ENCODE results near the gene TRPC4AP. TPM values are rescaled to one million over a fixed set of nuclear protein-coding genes. Genes with fewer than 3 reads are reported as not detected.

Gene TRPC4AP
- total RNA-seq, 2 experiments from 2014 or later = 31.9 to 38.8 TPM

GRCh38 chr20:35134880-35135279, 42.3 kb upstream of the TRPC4AP start:
- no peaks in the 10 kb centered on the region for H3K9me3 ChIP-seq (ENCODE audit: low read length)
- intact Hi-C loops (cut with micrococcal nuclease; ENCODE audit: unreplicated experiment) = no loop called here
- no peaks in the 10 kb centered on the region for H3K4me1 ChIP-seq (ENCODE audit: insufficient read depth, low read length, poor library complexity, severe bottlenecking)
- no peaks in the 10 kb centered on the region for H3K79me2 ChIP-seq (ENCODE audit: insufficient read depth, low read depth, low read length)
- no peak for DNase-seq (ENCODE audit: low spot score)
- no peaks in the 10 kb centered on the region for H4K20me1 ChIP-seq (ENCODE audit: insufficient read depth, low read length)
- H3K4me3 ChIP-seq (ENCODE audit: low read depth, low read length, poor library complexity, severe bottlenecking) = no peak overlapping the region
- H3K9me2 ChIP-seq (ENCODE audit: insufficient read depth, low read length) = no peaks in the 10 kb centered on the region
- ChIA-PET POLR2A (no interaction called here), CTCF (ENCODE audit: unreplicated experiment) (no interaction called here)
- H2AFZ ChIP-seq (ENCODE audit: low read length) = no peak overlapping the region
- TF ChIP-seq EZH2phosphoT487 (IDR thresholded peaks at IDR 0.05; ENCODE audit: borderline replicate concordance, low read depth, low read length) = no peak
- no peak for TF ChIP-seq CTCF (conservative IDR thresholded peaks at IDR 0.05; ENCODE audit: low read length)
- peaks cover 35% of the 10 kb centered on the region for H3K36me3 ChIP-seq (ENCODE audit: insufficient read depth, low read length)
- no peak overlapping the region for H3K27ac ChIP-seq (ENCODE audit: low read depth, low read length, poor library complexity, severe bottlenecking)
- BruUV-seq (replicated peaks) = no TSS peak
- no peak overlapping the region for H3K4me2 ChIP-seq (ENCODE audit: low read length)

- Histone ChIP-seq H3K4me1 (ENCODE audit: insufficient read depth, low read length, poor library complexity, severe bottlenecking) (no peaks in the 10 kb centered on the region), H3K9me3 (ENCODE audit: low read length) (no peaks in the 10 kb centered on the region), H3K9me2 (ENCODE audit: insufficient read depth, low read length) (no peaks in the 10 kb centered on the region), H3K36me3 (ENCODE audit: insufficient read depth, low read length) (peaks cover 36% of the 10 kb centered on the region), H3K4me2 (ENCODE audit: low read length) (no peak overlapping the region), H2AFZ (ENCODE audit: low read length) (no peak overlapping the region), H3K4me3 (ENCODE audit: low read depth, low read length, poor library complexity, severe bottlenecking) (no peak overlapping the region), H4K20me1 (ENCODE audit: insufficient read depth, low read length) (no peaks in the 10 kb centered on the region), H3K27ac (ENCODE audit: low read depth, low read length, poor library complexity, severe bottlenecking) (no peak overlapping the region), H3K79me2 (ENCODE audit: insufficient read depth, low read depth, low read length) (no peaks in the 10 kb centered on the region)
- TF ChIP-seq CTCF (conservative IDR thresholded peaks at IDR 0.05; ENCODE audit: low read length) = no peak
- no peak for TF ChIP-seq EZH2phosphoT487 (IDR thresholded peaks at IDR 0.05; ENCODE audit: borderline replicate concordance, low read depth, low read length)
- CTCF ChIA-PET (ENCODE audit: unreplicated experiment) = no interaction called here
- DNase-seq (ENCODE audit: low spot score) = no peak
- intact Hi-C loops (cut with micrococcal nuclease; ENCODE audit: unreplicated experiment) = no loop called here
- POLR2A ChIA-PET = no interaction called here
- BruUV-seq (replicated peaks) = no TSS peak
Observed at GRCh38 chr20:35134472-35134871, 41.9 kb upstream of the TRPC4AP start.

GRCh38 chr20:35133735-35134134, 41.1 kb upstream of the TRPC4AP start:
- Histone ChIP-seq H3K79me2 (ENCODE audit: insufficient read depth, low read depth, low read length) (no peaks in the 10 kb centered on the region), H3K9me2 (ENCODE audit: insufficient read depth, low read length) (no peaks in the 10 kb centered on the region), H3K9me3 (ENCODE audit: low read length) (no peaks in the 10 kb centered on the region), H4K20me1 (ENCODE audit: insufficient read depth, low read length) (no peaks in the 10 kb centered on the region), H3K27ac (ENCODE audit: low read depth, low read length, poor library complexity, severe bottlenecking) (no peak overlapping the region), H3K4me1 (ENCODE audit: insufficient read depth, low read length, poor library complexity, severe bottlenecking) (no peaks in the 10 kb centered on the region), H2AFZ (ENCODE audit: low read length) (no peak overlapping the region), H3K4me2 (ENCODE audit: low read length) (no peak overlapping the region), H3K36me3 (ENCODE audit: insufficient read depth, low read length) (peaks cover 36% of the 10 kb centered on the region), H3K4me3 (ENCODE audit: low read depth, low read length, poor library complexity, severe bottlenecking) (no peak overlapping the region)
- DNase-seq (ENCODE audit: low spot score) = no peak
- POLR2A ChIA-PET = interaction anchor here (1.7 kb wide), 1 partner anchor 13 kb away, joined by 4 read pairs; the partner anchor contains the start of gene EDEM2
- intact Hi-C loops (cut with micrococcal nuclease; ENCODE audit: unreplicated experiment) = no loop called here
- no peak for TF ChIP-seq CTCF (conservative IDR thresholded peaks at IDR 0.05; ENCODE audit: low read length)
- TF ChIP-seq EZH2phosphoT487 (IDR thresholded peaks at IDR 0.05; ENCODE audit: borderline replicate concordance, low read depth, low read length) = no peak
- CTCF ChIA-PET (ENCODE audit: unreplicated experiment) = no interaction called here
- BruUV-seq (replicated peaks) = no TSS peak

Measured in OCI-LY7 (cell line).